Adrenal gland (tissue), 12 donors: ENCODE data around the gene DCBLD1. TPM values are rescaled to one million over a fixed set of nuclear protein-coding genes. Genes with fewer than 3 reads are reported as not detected.
A peak's percentile ranks its signal among the peaks of the same experiment; 100 is the strongest.

Experiments used
- DNase-seq, 7 donors: peaks; one replicate each; pipeline ENCODE4 v3.0.0-alpha.2; 2019 to 2020
- H3K27ac ChIP-seq, 5 donors: fragments of 200-600 bp; sonication (generic) in 4 of 5; 1 replicate in 3 of 5; 2 replicates in 2 of 5; pipeline versions ENCODE4 v1.5.1 to v1.8.0; 2016 to 2020; ENCODE audit warnings: mild to moderate bottlenecking in 1 of 5
- H3K27me3 ChIP-seq: fragments of 200-600 bp; 2 replicates; pipeline ENCODE4 v1.8.0; 2021
- H3K36me3 ChIP-seq, 2 donors: fragments of 200-600 bp; replicated peaks in 1 of 2; 1 replicate in 1 of 2; 2 replicates in 1 of 2; pipeline versions ENCODE4 v1.5.1 to v1.8.0; 2018 to 2022
- H3K4me1 ChIP-seq, 2 donors: fragments of 200-600 bp; replicated peaks in 1 of 2; 1 replicate in 1 of 2; 2 replicates in 1 of 2; pipeline versions ENCODE4 v1.5.1 to v1.8.0; 2018 to 2021
- H3K4me3 ChIP-seq, 4 donors: fragments of 200-600 bp; sonication (generic) in 3 of 4; one replicate each; pipeline ENCODE4 v1.5.1; 2016 to 2018
- H3K9me3 ChIP-seq, 3 donors: fragments of 200-600 bp; sonication (generic) in 1 of 3; replicated peaks in 1 of 3; 1 replicate in 2 of 3; 2 replicates in 1 of 3; pipeline versions ENCODE4 v1.5.1 to v1.8.0; 2016 to 2021
- CTCF ChIP-seq, 6 experiments: fragments of 450-650 bp in 4 of 6; fragments of 200-600 bp in 2 of 6; sonication (generic) in 1 of 6; IDR thresholded peaks; 1 replicate in 5 of 6; 2 replicates in 1 of 6; pipeline versions ENCODE4 v1.5.1 to v1.8.0; 2016 to 2021; ENCODE audit warnings: antibody characterized with exemption in 6 of 6, mild to moderate bottlenecking in 2 of 6, moderate library complexity in 1 of 6
- POLR2A ChIP-seq, 2 donors: fragments of 450-650 bp; IDR thresholded peaks; one replicate each; pipeline ENCODE4 v1.6.1; 2017; ENCODE audit warnings: antibody characterized with exemption in 2 of 2, mild to moderate bottlenecking in 2 of 2, moderate library complexity in 1 of 2
- WGBS, 4 donors: extraction: QIAGEN DNeasy Blood & Tissue Kit in 2 of 4; methylation state at CpG; one replicate each; pipeline versions ENCODE4 v1.1.5 to v1.1.7; 2013 to 2017; 5-methylcytosine and 5-hydroxymethylcytosine counted together
- intact Hi-C, 2 donors: fragments of 100-400 bp; cut with DNase I; formaldehyde crosslinking; loops; one replicate each; pipeline versions ENCODE4 v1.14.1 to v1.15.0; 2022 to 2023
- polyA plus RNA-seq, 3 donors: library from polyadenylated mRNA; stranded (reverse); fragments of 200-250 nt in 2 of 3; fragments of 350-450 nt in 1 of 3; fragmentation: Illumina TruSeq in 1 of 3; extraction: RNeasy Lipid Tissue Mini Kit (QIAGEN cat#74804) in 1 of 3; gene quantifications; one replicate each; pipeline ENCODE4 v1.2.3, GENCODE V29; 2013 to 2014
- total RNA-seq, 9 donors: library from RNA; depleted of rRNA in 4 of 9; stranded (reverse); fragments of >200 nt in 4 of 9; fragments of 120-200 nt in 1 of 9; fragmentation: NEBNext Ultra II Directional in 1 of 9; extraction: Animal tissue kit (Norgen Biotek cat#: 25700) in 1 of 9; gene quantifications; one replicate each; pipeline versions ENCODE4 v1.1.0 to v1.2.4, GENCODE V29; 2013 to 2023
- donor health status: healthy with polysubstance abuse.
- donor health status: Bipolar disorder and iron deficiency.
- donor health status: DM: yes; HTN: yes; CAD: no.
- donor health status: DM: no; HTN: no; CAD: no.
- donor health status: DM: no; HTN: no; CAD: no.
- donor health status: DM: yes; HTN: yes; CAD: no.

DCBLD1 gene
- total and polyA plus RNA-seq, 12 donors = 4.2 to 17.1 (median 6.6) TPM

- Histone ChIP-seq H3K27me3 (no peaks in the 10 kb centered on the region), H3K9me3 (no peaks in the 10 kb centered on the region), H3K4me3 (peak overlapping the region in 2 of 4 donors; percentile 49 to 86), H3K36me3 (no peaks in the 10 kb centered on the region), H3K4me1 (peaks cover 0 to 9% of the 10 kb centered on the region in 2 donors), H3K27ac (peak overlapping the region in 1 of 5 donors; percentile 84)
- no peak for DNase-seq
- intact Hi-C loops = no loop called here
- TF ChIP-seq POLR2A (IDR thresholded peaks at IDR 0.05) (no peak), CTCF (IDR thresholded peaks at IDR 0.05) (no peak)
- 71 to 75% (median 73%) methylated on average over 8 of the region's 8 CpGs for WGBS, 4 donors
Measured at GRCh38 chr6:117484052-117484646, 1.7 kb downstream of the DCBLD1 start.

- Histone ChIP-seq H3K4me1 (peaks cover 0 to 9% of the 10 kb centered on the region in 2 donors), H3K4me3 (no peak overlapping the region), H3K27ac (no peak overlapping the region), H3K36me3 (no peaks in the 10 kb centered on the region), H3K27me3 (no peaks in the 10 kb centered on the region), H3K9me3 (no peaks in the 10 kb centered on the region)
- no peak for DNase-seq
- TF ChIP-seq POLR2A (IDR thresholded peaks at IDR 0.05) (no peak), CTCF (IDR thresholded peaks at IDR 0.05) (no peak)
- intact Hi-C loops = no loop called here
Measured at GRCh38 chr6:117485433-117485832, 3.0 kb downstream of the DCBLD1 start.

- Histone ChIP-seq H3K27ac (peak overlapping the region in 1 of 5 donors; percentile 63), H3K36me3 (no peaks in the 10 kb centered on the region), H3K9me3 (no peaks in the 10 kb centered on the region), H3K27me3 (no peaks in the 10 kb centered on the region), H3K4me3 (no peak overlapping the region), H3K4me1 (peaks cover 0 to 5% of the 10 kb centered on the region in 2 donors)
- intact Hi-C loops = no loop called here
- 82 to 93% (median 92%) methylated on average over 7 of the region's 7 CpGs for WGBS, 4 donors
- TF ChIP-seq CTCF (IDR thresholded peaks at IDR 0.05) (no peak), POLR2A (IDR thresholded peaks at IDR 0.05) (no peak)
- no peak for DNase-seq
Measured at GRCh38 chr6:117487821-117488220, 5.3 kb downstream of the DCBLD1 start.

- Histone ChIP-seq H3K36me3 (no peaks in the 10 kb centered on the region), H3K4me3 (no peak overlapping the region), H3K27me3 (no peaks in the 10 kb centered on the region), H3K9me3 (no peaks in the 10 kb centered on the region), H3K4me1 (peaks cover 0 to 7% of the 10 kb centered on the region in 2 donors), H3K27ac (no peak overlapping the region)
- no peak for DNase-seq
- intact Hi-C loops = no loop called here
- TF ChIP-seq CTCF (IDR thresholded peaks at IDR 0.05) = no peak
- no peak for TF ChIP-seq POLR2A (IDR thresholded peaks at IDR 0.05)
- WGBS, 4 donors = 93 to 100% (median 96%) methylated on average over 2 of the region's 2 CpGs
Measured at GRCh38 chr6:117489003-117489402, 6.5 kb downstream of the DCBLD1 start.
